IMR-90 (cell line): ENCODE data around the gene TMA7. TPM values are rescaled to one million over a fixed set of nuclear protein-coding genes. Genes with fewer than 3 reads are reported as not detected.
"Not testable (repeated sequence)": the region's sequence is repeated elsewhere in the genome, so short reads cannot be mapped to it uniquely, and the experiment has no call there.

Experiments used
- ATAC-seq: fragments of 200-7000 bp; cut with Tn5 transposase; 2 replicates; pipeline ENCODE4 v1.9.1; 2020; ENCODE audit warnings: low read depth, mild to moderate bottlenecking, moderate library complexity
- BruUV-seq: library from RNA; stranded (reverse); fragments of 400-500 nt; replicated peaks from 2 replicates; lab custom pipeline; 2021; lab: Mats Ljungman, UMichigan
- CTCF ChIA-PET: fragments of 300-600 bp; formaldehyde crosslinking; extraction: SDS; loops from one replicate; lab custom pipeline; 2021; ENCODE audit warnings: antibody characterized with exemption; lab: Yijun Ruan, JAX
- POLR2A ChIA-PET: fragments of 300-600 bp; sonication (Branson Sonifier 250); formaldehyde crosslinking; loops from one replicate; lab custom pipeline; 2022; ENCODE audit warnings: antibody characterized with exemption; ENCODE audit not compliant: unreplicated experiment; lab: Charles Lee
- DNase-seq: peaks from one replicate; pipeline ENCODE4 v3.0.0; 2013
- H2AFZ ChIP-seq: replicated peaks from 2 replicates; pipeline ENCODE3; 2013; ENCODE audit warnings: low read length, mild to moderate bottlenecking; ENCODE audit not compliant: poor library complexity
- H2AK5ac ChIP-seq: 2 replicates; pipeline ENCODE4 v1.6.1; 2013; ENCODE audit warnings: low read depth, low read length, inconsistent platforms
- H2AK9ac ChIP-seq: replicated peaks from 2 replicates; pipeline ENCODE3; 2013; ENCODE audit warnings: mild to moderate bottlenecking, low read depth, low read length, moderate library complexity; ENCODE audit not compliant: poor library complexity
- H2BK120ac ChIP-seq: 2 replicates; pipeline ENCODE4 v1.6.1; 2013; ENCODE audit warnings: low read depth, low read length, inconsistent platforms
- H2BK15ac ChIP-seq: 3 replicates; pipeline ENCODE4 v1.6.1; 2013; ENCODE audit warnings: low read depth, low read length, inconsistent platforms
- H2BK20ac ChIP-seq: 2 replicates; pipeline ENCODE4 v1.6.1; 2013; ENCODE audit warnings: low read depth, mild to moderate bottlenecking, inconsistent platforms, low read length, moderate library complexity
- H2BK5ac ChIP-seq: 2 replicates; pipeline ENCODE4 v1.6.1; 2013; ENCODE audit warnings: mild to moderate bottlenecking, low read depth, low read length, inconsistent platforms; ENCODE audit not compliant: poor library complexity, severe bottlenecking
- H3K14ac ChIP-seq: replicated peaks from 2 replicates; pipeline ENCODE4 v1.6.1; 2013; ENCODE audit warnings: low read depth, low read length, inconsistent platforms
- H3K18ac ChIP-seq: 2 replicates; pipeline ENCODE4 v1.6.1; 2013; ENCODE audit warnings: low read depth, low read length, control low read depth
- H3K23ac ChIP-seq: 2 replicates; pipeline ENCODE4 v1.6.1; 2013; ENCODE audit warnings: low read depth, low read length, inconsistent platforms
- H3K27ac ChIP-seq: 2 replicates; pipeline ENCODE4 v1.5.1; 2013; ENCODE audit warnings: mild to moderate bottlenecking, control low read depth, low read length; ENCODE audit not compliant: insufficient read depth
- H3K27me3 ChIP-seq: 2 replicates; pipeline ENCODE4 v1.6.1; 2013; ENCODE audit warnings: low read length; ENCODE audit not compliant: control insufficient read depth, insufficient read depth
- H3K36me3 ChIP-seq: 2 replicates; pipeline ENCODE4 v1.6.1; 2013; ENCODE audit warnings: low read length, mixed read lengths; ENCODE audit not compliant: control insufficient read depth, insufficient read depth
- H3K4ac ChIP-seq: 2 replicates; pipeline ENCODE4 v1.6.1; 2013; ENCODE audit warnings: low read depth, low read length, inconsistent platforms
- H3K4me1 ChIP-seq: 2 replicates; pipeline ENCODE4 v1.6.1; 2013; ENCODE audit warnings: low read length, mixed read lengths; ENCODE audit not compliant: control insufficient read depth, insufficient read depth
- H3K4me2 ChIP-seq: 2 replicates; pipeline ENCODE4 v1.6.1; 2013; ENCODE audit warnings: low read depth, mild to moderate bottlenecking, control low read depth, low read length, moderate library complexity
- H3K4me3 ChIP-seq: 2 replicates; pipeline ENCODE4 v1.5.1; 2013; ENCODE audit warnings: low read depth, mild to moderate bottlenecking, control low read depth, low read length, moderate library complexity; ENCODE audit not compliant: insufficient read depth
- H3K56ac ChIP-seq: 2 replicates; pipeline ENCODE4 v1.6.1; 2013; ENCODE audit warnings: low read length, inconsistent platforms; ENCODE audit not compliant: insufficient read depth; ENCODE audit errors: extremely low read depth
- H3K79me1 ChIP-seq, 2 experiments: 2 replicates each; pipeline ENCODE4 v1.6.1; 2013; ENCODE audit warnings: low read length in 2 of 2, inconsistent platforms in 1 of 2, low read depth in 1 of 2
- H3K9ac ChIP-seq: 2 replicates; pipeline ENCODE4 v1.6.1; 2013; ENCODE audit warnings: low read depth, low read length, control low read depth
- H3K9me1 ChIP-seq: 2 replicates; pipeline ENCODE4 v1.6.1; 2013; ENCODE audit warnings: low read length, inconsistent platforms; ENCODE audit not compliant: insufficient read depth
- H3K9me3 ChIP-seq: 2 replicates; pipeline ENCODE4 v1.6.1; 2013; ENCODE audit warnings: low read length; ENCODE audit not compliant: control insufficient read depth, insufficient read depth
- H4K20me1 ChIP-seq: 2 replicates; pipeline ENCODE4 v1.6.1; 2013; ENCODE audit warnings: low read length, inconsistent platforms; ENCODE audit not compliant: insufficient read depth
- H4K5ac ChIP-seq: 2 replicates; pipeline ENCODE4 v1.6.1; 2013; ENCODE audit warnings: mild to moderate bottlenecking, low read depth, low read length, control low read depth
- H4K8ac ChIP-seq, 2 experiments: 2 replicates each; pipeline ENCODE4 v1.6.1; 2013; ENCODE audit warnings: low read depth in 2 of 2, low read length in 2 of 2, control low read depth in 1 of 2, inconsistent platforms in 1 of 2
- H4K91ac ChIP-seq: 2 replicates; pipeline ENCODE4 v1.6.1; 2013; ENCODE audit warnings: low read depth, low read length, inconsistent platforms; ENCODE audit not compliant: insufficient read depth
- WGBS, 2 experiments: methylation state at CpG; one replicate each; pipeline versions ENCODE4 v1.1.5 to v1.1.7; 2013; ENCODE audit warnings: missing lambda C conversion rate in 2 of 2; ENCODE audit not compliant: insufficient read length in 1 of 2; ENCODE audit errors: extremely low coverage in 2 of 2; 5-methylcytosine and 5-hydroxymethylcytosine counted together
- dilution Hi-C: fragments of 300-500 bp; cut with HindIII; formaldehyde crosslinking; loops from one replicate; pipeline ENCODE4 v1.14.3; 2018; ENCODE audit warnings: low sequenced_read_pairs; ENCODE audit not compliant: unreplicated experiment
- in situ Hi-C: fragments of 300-500 bp; cut with MboI; formaldehyde crosslinking; loops from 3 replicates; pipeline ENCODE4 v1.14.3; 2019; ENCODE audit warnings: low sequenced_read_pairs, inconsistent platforms, mixed read lengths
- intact Hi-C: fragments of 100-400 bp; cut with micrococcal nuclease; formaldehyde crosslinking; loops from 2 replicates; pipeline ENCODE4 v1.10.0; 2022
- polyA plus RNA-seq, 3 experiments: library from polyadenylated mRNA; depleted of rRNA; stranded (reverse); fragments of >200 nt; gene quantifications; 2 replicates each; pipeline ENCODE4 v1.2.3, GENCODE V29; 2012; ENCODE audit warnings: low replicate concordance in 1 of 3
- total RNA-seq: library from RNA; depleted of rRNA; stranded (reverse); fragments of >200 nt; gene quantifications from 2 replicates; pipeline ENCODE4 v1.2.3, GENCODE V29; 2012

The TMA7 gene
- total and polyA plus RNA-seq, 2 of the 4 experiments (the other 2 are of a cell fraction) = 81.9 to 240 TPM

- Histone ChIP-seq H4K5ac (peak overlapping the region; percentile 92), H2BK15ac (peak overlapping the region; percentile 91; the same call in 2 of the 3 replicates), H3K36me3 (peaks cover 25% of the 10 kb centered on the region; the same call in 1 of the 2 replicates), H3K23ac (peak overlapping the region; percentile 50; the same call in 1 of the 2 replicates), H3K4ac (peak overlapping the region; percentile 95), H2BK20ac (peak overlapping the region; percentile 90), H3K27ac (peak overlapping the region; percentile 93), H2BK5ac (peak overlapping the region; percentile 76), H3K18ac (peak overlapping the region; percentile 71), H4K91ac (peak overlapping the region; percentile 77), H3K9ac (peak overlapping the region; percentile 78), H4K8ac (peak overlapping the region; percentile 57 to 61), H2AK9ac (peak overlapping the region; percentile 67), H2BK120ac (peak overlapping the region; percentile 88), H3K14ac (peak overlapping the region; percentile 61), H2AK5ac (peak overlapping the region; percentile 99)
- H3K4me3 ChIP-seq, DNase-seq, H4K20me1 ChIP-seq, intact Hi-C loops, H3K9me1 ChIP-seq, H2AFZ ChIP-seq, H3K4me1 ChIP-seq, H3K9me3 ChIP-seq, H3K79me1 ChIP-seq, H3K27me3 ChIP-seq, H3K56ac ChIP-seq, POLR2A ChIA-PET, ATAC-seq, H3K4me2 ChIP-seq, BruUV-seq, dilution Hi-C loops: not testable (repeated sequence)
- CTCF ChIA-PET = interaction anchor here (0.7 to 4.8 kb wide), 5 partner anchors 28 to 404 kb away, joined by 3 to 65 read pairs (median 15); partner anchors contain the start of genes CCDC51, PLXNB1 and TMA7
- in situ Hi-C loops = loop anchor here (5.0 kb wide), 1 partner anchor 36 kb away; no protein-coding TSS in a partner anchor
- WGBS, 2 experiments = 95% methylated on average over 3 of the region's 12 CpGs; no CpG with 5 or more reads in 1 of the 2 experiments
Observed at GRCh38 chr3:48401434-48401901, 38.6 kb upstream of the TMA7 start.
